GM12878 (cell line): ENCODE data around the gene PRICKLE4. TPM values are rescaled to one million over a fixed set of nuclear protein-coding genes. Genes with fewer than 3 reads are reported as not detected.

ENCODE experiments used
- ASH2L ChIP-seq: fragments of 300-600, 200-600 bp; sonication (generic); IDR thresholded peaks from 2 replicates; pipeline ENCODE4 v1.6.1; 2017; ENCODE audit warnings: low read depth, mild to moderate bottlenecking, borderline replicate concordance
- BHLHE40 ChIP-seq, 2 experiments: fragments of 450-650 bp in 1 of 2; IDR thresholded peaks; 2 replicates each; pipeline ENCODE4 v1.6.1; 2011 to 2017; ENCODE audit warnings: low read depth in 2 of 2, borderline replicate concordance in 1 of 2, improper control_type of control experiment in 1 of 2, low read length in 1 of 2, mild to moderate bottlenecking in 1 of 2
- CREB1 ChIP-seq: IDR thresholded peaks from 2 replicates; pipeline ENCODE4 v1.6.1; 2012; ENCODE audit warnings: low read depth, mild to moderate bottlenecking, inconsistent platforms
- ETV6 ChIP-seq, 2 experiments: fragments of 450-650 bp in 1 of 2; IDR thresholded peaks in 1 of 2; conservative IDR thresholded peaks in 1 of 2; 2 replicates each; pipeline ENCODE4 v1.6.1; 2014; ENCODE audit warnings: antibody characterized with exemption in 1 of 2, borderline replicate concordance in 1 of 2, low read depth in 1 of 2, mild to moderate bottlenecking in 1 of 2, moderate library complexity in 1 of 2
- JUND ChIP-seq: IDR thresholded peaks from 2 replicates; pipeline ENCODE4 v1.6.1; 2012; ENCODE audit warnings: low read depth, mild to moderate bottlenecking, low read length, improper control_type of control experiment, moderate library complexity
- SIX5 ChIP-seq: IDR thresholded peaks from 2 replicates; pipeline ENCODE4 v1.6.1; 2011; ENCODE audit warnings: mild to moderate bottlenecking, low read depth, low read length, moderate library complexity; ENCODE audit not compliant: severe bottlenecking
- SMARCA5 ChIP-seq: fragments of 450-650 bp; IDR thresholded peaks from 2 replicates; pipeline ENCODE4 v1.6.1; 2017; ENCODE audit warnings: mild to moderate bottlenecking
- TBL1XR1 ChIP-seq: IDR thresholded peaks from 2 replicates; pipeline ENCODE4 v1.6.1; 2012; ENCODE audit warnings: low read depth, low read length, improper control_type of control experiment
- ZNF274 ChIP-seq: IDR thresholded peaks from one replicate; pipeline ENCODE4 v1.8.0; 2011; ENCODE audit not compliant: insufficient read length, insufficient read depth
- polyA plus RNA-seq, 11 experiments: library from polyadenylated mRNA; depleted of rRNA in 4 of 11; unstranded in 6 of 11; stranded (reverse) in 5 of 11; fragments of >200 nt; fragmentation: Nextera tagmentation in 4 of 11; fragmentation: Illumina TruSeq in 1 of 11; extraction: Ambion mirVana in 4 of 11; extraction: Trizol in 1 of 11; gene quantifications; 1 replicate in 1 of 11; 2 replicates in 10 of 11; pipeline versions ENCODE4 v1.2.1 to v1.2.3, GENCODE V29; 2011 to 2016; ENCODE audit warnings: inconsistent platforms in 2 of 11, missing spikeins in 2 of 11, low read depth in 1 of 11
- total RNA-seq, 4 experiments: library from RNA; depleted of rRNA in 3 of 4; stranded (reverse); fragments of >200 nt in 3 of 4; fragmentation: Illumina TruSeq in 1 of 4; extraction: Trizol in 1 of 4; gene quantifications; 2 replicates each; pipeline versions ENCODE4 v1.2.1 to v1.2.3, GENCODE V29; 2013 to 2021
- TF ChIP-seq, protein P1 (sequence below): fragments of 450-650 bp; IDR thresholded peaks from 2 replicates; pipeline ENCODE4 v1.6.1; 2017; ENCODE audit warnings: mild to moderate bottlenecking, moderate library complexity

The PRICKLE4 gene
- total and polyA plus RNA-seq, 10 of the 15 experiments (the other 5 are each of a cell fraction or from before 2014, with no cell fraction given) = 0.33 to 0.85 (median 0.35) TPM; not detected in 7

DNA sequence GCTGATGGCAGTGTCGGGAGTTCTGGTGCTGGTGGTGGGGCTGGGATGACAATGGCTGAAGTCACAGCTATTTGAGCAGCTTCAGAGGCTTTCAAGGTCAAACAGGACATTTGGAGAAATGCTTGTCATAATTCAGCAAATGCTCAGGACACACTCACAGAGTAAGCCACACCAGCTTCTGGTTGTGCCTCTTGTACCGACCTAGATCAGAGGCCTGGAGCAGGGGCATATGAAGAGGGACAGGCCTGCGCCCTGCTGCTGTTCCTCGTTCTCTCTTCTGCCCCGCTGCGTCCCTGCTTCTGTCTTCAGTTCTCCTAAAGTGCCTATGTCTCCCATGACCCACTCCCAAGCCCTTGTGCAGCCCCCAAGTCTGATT is 32.5 kb upstream of the PRICKLE4 start (continued):
- TF ChIP-seq, protein P1, sequence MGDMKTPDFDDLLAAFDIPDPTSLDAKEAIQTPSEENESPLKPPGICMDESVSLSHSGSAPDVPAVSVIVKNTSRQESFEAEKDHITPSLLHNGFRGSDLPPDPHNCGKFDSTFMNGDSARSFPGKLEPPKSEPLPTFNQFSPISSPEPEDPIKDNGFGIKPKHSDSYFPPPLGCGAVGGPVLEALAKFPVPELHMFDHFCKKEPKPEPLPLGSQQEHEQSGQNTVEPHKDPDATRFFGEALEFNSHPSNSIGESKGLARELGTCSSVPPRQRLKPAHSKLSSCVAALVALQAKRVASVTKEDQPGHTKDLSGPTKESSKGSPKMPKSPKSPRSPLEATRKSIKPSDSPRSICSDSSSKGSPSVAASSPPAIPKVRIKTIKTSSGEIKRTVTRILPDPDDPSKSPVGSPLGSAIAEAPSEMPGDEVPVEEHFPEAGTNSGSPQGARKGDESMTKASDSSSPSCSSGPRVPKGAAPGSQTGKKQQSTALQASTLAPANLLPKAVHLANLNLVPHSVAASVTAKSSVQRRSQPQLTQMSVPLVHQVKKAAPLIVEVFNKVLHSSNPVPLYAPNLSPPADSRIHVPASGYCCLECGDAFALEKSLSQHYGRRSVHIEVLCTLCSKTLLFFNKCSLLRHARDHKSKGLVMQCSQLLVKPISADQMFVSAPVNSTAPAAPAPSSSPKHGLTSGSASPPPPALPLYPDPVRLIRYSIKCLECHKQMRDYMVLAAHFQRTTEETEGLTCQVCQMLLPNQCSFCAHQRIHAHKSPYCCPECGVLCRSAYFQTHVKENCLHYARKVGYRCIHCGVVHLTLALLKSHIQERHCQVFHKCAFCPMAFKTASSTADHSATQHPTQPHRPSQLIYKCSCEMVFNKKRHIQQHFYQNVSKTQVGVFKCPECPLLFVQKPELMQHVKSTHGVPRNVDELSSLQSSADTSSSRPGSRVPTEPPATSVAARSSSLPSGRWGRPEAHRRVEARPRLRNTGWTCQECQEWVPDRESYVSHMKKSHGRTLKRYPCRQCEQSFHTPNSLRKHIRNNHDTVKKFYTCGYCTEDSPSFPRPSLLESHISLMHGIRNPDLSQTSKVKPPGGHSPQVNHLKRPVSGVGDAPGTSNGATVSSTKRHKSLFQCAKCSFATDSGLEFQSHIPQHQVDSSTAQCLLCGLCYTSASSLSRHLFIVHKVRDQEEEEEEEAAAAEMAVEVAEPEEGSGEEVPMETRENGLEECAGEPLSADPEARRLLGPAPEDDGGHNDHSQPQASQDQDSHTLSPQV = no peak
- TF ChIP-seq JUND = no peak
- no peak for TF ChIP-seq CREB1
- TF ChIP-seq BHLHE40 (IDR thresholded peaks at IDR 0.05; ENCODE audit: borderline replicate concordance in 1 of 2, low read depth in 2 of 2, low read length in 1 of 2) = no peak
- TF ChIP-seq TBL1XR1 = no peak
- TF ChIP-seq ETV6 (conservative IDR thresholded peaks at IDR 0.05 in 1 of 2, IDR thresholded peaks at IDR 0.05 in 1 of 2; ENCODE audit: borderline replicate concordance in 1 of 2, low read depth in 1 of 2) = no peak
- TF ChIP-seq ZNF274 = no peak
- no peak for TF ChIP-seq SMARCA5
- TF ChIP-seq ASH2L = no peak
- no peak for TF ChIP-seq SIX5
